ENCODE results near the gene TRPV4.

GRCh38 chr12:109822951-109823411, 10.2 kb downstream of the TRPV4 start:
- TF ChIP-seq CTCF (IDR thresholded peaks at IDR 0.05) (no peak), POLR2A (IDR thresholded peaks at IDR 0.05) (no peak)

All from esophagus squamous epithelium (tissue), 4 donors.